Right renal pelvis (tissue), 4 donors: ENCODE measurements around the gene SUMO3. TPM values are rescaled to one million over a fixed set of nuclear protein-coding genes. Genes with fewer than 3 reads are reported as not detected.

Experiments
- DNase-seq, 4 donors: peaks; one replicate each; pipeline ENCODE4 v3.0.0-alpha.2; 2013; ENCODE audit warnings: low read depth in 4 of 4, low spot score in 3 of 4, missing footprints in 1 of 4
- polyA plus RNA-seq, 4 donors: library from polyadenylated mRNA; unstranded; fragments of 120-200 nt; gene quantifications; one replicate each; pipeline ENCODE4 v1.2.1, GENCODE V29; 2013; ENCODE audit not compliant: insufficient read length in 4 of 4

The SUMO3 gene
- polyA plus RNA-seq, 4 donors: 112 to 128 (median 121) TPM

- DNase-seq: no peak
These were observed 34.7 kb downstream of the SUMO3 start for GRCh38 chr21:44783020-44783696.

DNA sequence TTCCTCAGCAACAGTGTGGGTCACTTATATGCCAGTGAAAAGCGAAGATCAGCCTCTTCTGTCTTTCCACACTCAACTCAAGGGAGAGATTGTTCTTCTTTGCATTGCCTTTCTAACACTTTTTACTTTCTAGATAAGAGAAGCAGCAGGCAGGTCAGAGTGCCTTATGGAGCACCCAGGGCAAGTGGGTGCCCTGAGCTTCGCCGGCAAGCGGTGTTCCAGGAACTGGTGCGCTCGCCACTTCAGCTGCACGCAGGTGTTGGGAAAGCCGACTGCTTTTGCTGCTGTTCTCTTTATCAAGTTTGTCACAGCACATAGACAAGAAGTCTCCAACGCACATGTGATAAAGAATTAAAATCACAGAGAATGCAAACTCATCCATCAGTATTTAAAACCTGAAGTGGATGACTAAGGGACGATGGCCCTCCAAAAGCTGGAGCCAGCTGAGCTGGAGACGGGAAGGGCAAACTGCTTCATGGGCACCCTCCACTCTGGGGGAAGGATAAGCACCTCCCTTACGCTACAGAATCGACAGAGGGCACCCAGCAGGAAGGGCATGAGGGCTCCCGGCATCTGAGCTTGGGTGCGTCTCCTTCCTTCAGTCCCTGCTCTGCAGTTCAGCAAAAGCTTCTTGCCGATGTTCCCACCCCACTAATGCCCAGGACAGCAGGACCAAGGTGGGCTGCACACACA lies 36.9 kb downstream of the SUMO3 start:
- DNase-seq: no peak

DNA sequence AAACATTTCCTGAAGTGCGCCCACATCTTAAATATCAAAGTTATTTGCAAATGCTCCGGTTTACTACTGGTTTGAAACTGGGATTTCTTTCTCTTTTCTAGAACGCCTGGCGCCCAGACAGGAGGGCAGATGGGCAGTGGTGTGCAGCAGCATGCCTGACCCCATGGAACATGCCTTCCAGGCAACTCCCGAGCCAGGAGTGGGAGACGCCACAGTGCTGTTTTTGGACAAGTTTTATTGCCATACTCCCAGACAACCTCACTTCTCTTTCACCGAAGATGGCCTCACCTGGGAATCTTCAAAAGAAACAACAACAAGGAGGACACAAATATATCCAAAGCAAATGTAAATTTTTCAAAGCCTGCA lies 37.7 kb downstream of the SUMO3 start:
- no peak for DNase-seq

DNA sequence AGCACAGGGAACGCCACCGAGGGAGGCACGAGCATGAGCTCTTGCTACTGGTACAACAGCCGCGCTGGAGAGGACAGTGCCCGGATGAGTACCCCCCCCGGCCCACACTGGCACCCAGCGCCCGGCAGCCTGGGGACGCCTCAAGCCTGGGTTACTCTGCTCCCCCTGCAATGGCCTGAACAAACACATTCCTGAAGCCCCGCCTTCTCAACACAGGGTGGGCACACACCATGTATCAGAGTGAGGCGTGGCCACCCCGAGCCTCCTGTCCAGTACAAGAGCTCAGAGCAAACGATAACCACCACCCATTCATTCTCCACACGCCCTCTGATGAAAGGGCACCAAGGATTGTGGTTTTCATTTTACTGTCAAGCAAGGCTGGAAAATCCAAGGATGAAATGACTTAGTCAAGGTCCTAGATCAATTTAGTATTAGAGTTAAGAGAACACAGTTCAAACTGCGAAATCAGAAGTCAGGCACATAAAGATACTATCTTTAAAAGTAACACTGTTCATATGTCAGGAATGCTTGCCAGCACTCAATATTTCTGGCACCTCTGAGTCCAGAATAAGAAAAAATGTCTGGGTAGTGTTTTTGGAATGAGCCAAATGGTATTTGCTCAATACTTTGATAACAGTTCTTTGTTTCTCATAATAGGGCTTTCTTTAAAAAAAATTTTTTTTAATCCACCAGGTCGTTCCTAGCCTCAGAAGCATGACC lies 38.3 kb downstream of the SUMO3 start:
- DNase-seq: no peak

- no peak for DNase-seq
These were observed 38.9 kb downstream of the SUMO3 start for GRCh38 chr21:44778983-44779382.

GRCh38 chr21:44778499-44778911 lies 39.4 kb downstream of the SUMO3 start:
- no peak for DNase-seq

DNA sequence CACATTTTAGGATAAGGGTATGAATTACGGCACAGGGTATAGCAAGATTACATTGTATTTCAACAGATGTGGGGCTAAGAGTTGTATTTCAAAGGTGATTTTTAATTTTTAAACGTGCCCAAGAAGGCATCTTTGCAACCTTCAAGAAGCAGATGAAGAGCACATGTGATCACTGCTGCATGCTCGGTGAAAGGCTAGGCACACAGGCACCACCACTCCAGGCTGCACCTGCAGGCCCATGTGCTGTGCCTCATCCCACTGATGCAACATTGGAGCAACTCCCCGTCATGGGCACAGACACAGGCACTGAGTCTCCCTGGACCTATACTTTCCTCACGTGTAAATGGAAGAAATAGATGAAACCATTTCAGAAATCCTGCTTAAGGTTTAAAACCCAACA lies 39.8 kb downstream of the SUMO3 start:
- DNase-seq: no peak

- no peak for DNase-seq
These were observed 42.9 kb downstream of the SUMO3 start for GRCh38 chr21:44774972-44775371.

DNA sequence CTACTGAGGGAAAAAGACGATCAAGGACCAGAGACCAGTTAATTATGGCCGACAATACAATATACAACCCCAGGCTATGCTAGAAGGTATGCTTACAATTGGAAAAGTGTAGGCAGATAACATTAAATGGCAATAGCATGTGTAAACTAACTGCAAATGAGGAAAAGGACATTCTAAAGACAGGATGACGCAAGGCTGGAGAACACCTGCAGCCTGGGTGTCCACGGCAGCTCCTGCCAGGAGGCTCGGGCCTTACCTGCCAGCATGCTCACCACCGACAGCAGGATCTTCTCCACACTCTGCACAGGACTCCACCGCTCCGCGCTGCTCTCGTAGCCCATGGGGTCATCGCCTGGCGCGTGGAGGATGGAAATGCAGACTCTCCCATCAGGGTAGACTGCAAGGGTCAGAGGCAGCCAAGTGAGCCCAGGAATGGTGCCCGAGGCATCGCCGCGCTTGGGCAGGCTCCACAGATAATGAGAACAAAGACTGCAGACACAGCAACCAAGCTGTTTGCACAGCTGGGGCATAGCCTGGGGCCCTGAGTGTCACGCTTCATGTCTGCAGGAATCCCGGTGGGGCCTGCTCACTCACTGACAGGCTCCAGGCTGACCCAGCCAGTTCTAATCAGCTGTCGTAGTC lies 44.5 kb downstream of the SUMO3 start:
- DNase-seq: peak; percentile 47 to 75 (median 66)

GRCh38 chr21:44771896-44772525 lies 45.9 kb downstream of the SUMO3 start:
- DNase-seq: no peak

- DNase-seq: peak in 1 of 4 donors; percentile 50
These were observed 49.7 kb downstream of the SUMO3 start for GRCh38 chr21:44767834-44768831.

- DNase-seq: no peak
These were observed 51.0 kb downstream of the SUMO3 start for GRCh38 chr21:44766818-44767354.

- DNase-seq: no peak
These were observed 51.6 kb downstream of the SUMO3 start for GRCh38 chr21:44766014-44766817.

DNA sequence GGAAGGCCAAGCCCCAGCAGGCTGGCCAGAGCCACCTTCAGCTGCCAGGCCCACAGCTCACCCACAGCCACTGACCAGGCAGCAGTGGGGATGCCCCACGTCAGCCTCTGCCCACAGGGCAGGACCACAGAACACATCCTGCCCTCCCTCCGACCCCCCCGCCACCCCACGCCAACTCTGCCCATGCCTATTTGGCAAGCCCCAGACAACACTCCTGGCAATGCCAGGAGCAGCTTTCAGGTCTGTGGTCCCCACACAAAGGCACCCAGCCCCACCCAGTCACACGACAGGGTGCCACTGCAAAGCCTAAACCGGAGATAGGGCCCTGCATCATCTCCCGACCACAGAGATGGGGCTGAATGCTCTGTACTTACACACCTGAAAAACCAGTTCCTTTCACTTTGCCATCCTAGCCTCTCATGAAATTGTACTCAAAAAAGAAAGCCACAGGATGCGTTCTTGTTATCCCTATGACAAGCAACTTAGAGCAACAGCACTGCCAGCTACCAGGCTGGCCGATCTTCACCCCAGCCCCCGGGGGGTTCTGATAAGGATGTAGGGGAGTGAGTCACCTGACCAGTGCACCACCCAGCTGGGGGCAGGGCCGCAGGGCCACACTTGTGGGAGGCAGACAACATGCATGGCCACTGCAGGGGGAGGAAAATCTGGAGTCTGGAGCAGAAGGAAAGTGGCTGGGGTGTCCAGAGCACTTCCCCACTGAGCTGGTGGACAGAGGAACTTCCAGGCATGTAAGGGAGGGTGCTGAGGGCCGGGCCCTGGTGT lies 52.4 kb downstream of the SUMO3 start:
- DNase-seq: no peak

- DNase-seq: no peak
These were observed 53.3 kb downstream of the SUMO3 start for GRCh38 chr21:44764319-44765230.

DNA sequence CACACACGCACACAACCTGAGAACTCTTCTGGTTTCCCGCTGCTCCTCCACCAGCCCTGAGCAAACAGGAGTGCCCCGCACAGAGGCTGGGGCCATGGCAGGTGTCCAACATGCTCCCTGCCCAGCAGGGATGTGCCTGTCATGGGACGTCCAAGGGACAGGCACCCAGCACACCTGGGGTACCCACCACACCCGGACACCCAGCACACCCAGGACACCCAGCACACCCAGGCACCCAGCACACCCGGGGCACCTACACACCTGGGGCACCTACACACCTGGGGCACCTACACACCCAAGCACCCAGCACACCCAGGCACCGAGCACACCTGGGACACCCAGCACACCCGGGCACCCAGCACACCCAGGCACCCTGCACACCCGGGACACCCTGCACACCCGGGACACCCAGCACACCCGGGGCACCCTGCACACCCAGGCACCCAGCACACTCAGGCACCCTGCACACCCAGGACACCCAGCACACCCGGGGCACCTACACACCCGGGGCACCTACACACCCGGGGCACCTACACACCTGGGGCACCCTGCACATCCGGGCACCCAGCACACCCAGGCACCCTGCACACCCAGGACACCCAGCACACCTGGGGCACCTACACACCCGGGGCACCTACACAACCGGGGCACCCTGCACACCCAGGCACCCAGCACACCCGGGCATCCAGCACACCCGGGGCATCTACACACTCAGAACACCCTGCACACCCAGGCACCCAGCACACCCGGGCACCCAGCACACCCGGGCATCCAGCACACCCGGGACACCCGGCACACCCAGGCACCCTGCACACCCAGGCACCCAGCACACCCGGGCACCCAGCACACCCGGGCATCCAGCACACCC lies 54.2 kb downstream of the SUMO3 start:
- no peak for DNase-seq
